Kasumi-1 (cell line): ENCODE data around the gene PIANP.

Experiments used
- DNase-seq, 2 experiments: peaks; one replicate each; lab custom pipeline; 2025; lab: John Stamatoyannopoulos, UW

The PIANP gene

GRCh38 chr12:6672143-6672542, 28.5 kb downstream of the PIANP start:
- no peak for DNase-seq

GRCh38 chr12:6667559-6668210, 32.9 kb downstream of the PIANP start:
- DNase-seq = no peak

GRCh38 chr12:6666211-6666610, 34.4 kb downstream of the PIANP start:
- no peak for DNase-seq

GRCh38 chr12:6664902-6665301, 35.7 kb downstream of the PIANP start:
- DNase-seq = no peak

- DNase-seq = peak; percentile 94 to 95
These were observed 37.5 kb downstream of the PIANP start, which contains the start of gene ING4 for GRCh38 chr12:6662906-6663742. Gene ING4 (minus strand): TSS chr12:6663119. CDS start chr12:6663101, 18 bp downstream.

GRCh38 chr12:6662602-6662905, 38.1 kb downstream of the PIANP start:
- DNase-seq = no peak

- no peak for DNase-seq
These were observed 46.6 kb downstream of the PIANP start for GRCh38 chr12:6653987-6654386.

GRCh38 chr12:6653342-6653741, 47.3 kb downstream of the PIANP start:
- no peak for DNase-seq

GRCh38 chr12:6652391-6652790, 48.2 kb downstream of the PIANP start:
- DNase-seq = no peak

GRCh38 chr12:6650832-6651231, 49.8 kb downstream of the PIANP start:
- no peak for DNase-seq

- DNase-seq = no peak
These were observed 53.5 kb downstream of the PIANP start, which contains the start of gene ACRBP for GRCh38 chr12:6647083-6647604. Gene ACRBP (minus strand): TSS chr12:6647432. CDS start chr12:6647366, 66 bp downstream.

- DNase-seq = no peak
These were observed 54.1 kb downstream of the PIANP start for GRCh38 chr12:6646276-6647082.

GRCh38 chr12:6644903-6645302, 55.7 kb downstream of the PIANP start:
- no peak for DNase-seq

GRCh38 chr12:6644257-6644596, 56.4 kb downstream of the PIANP start:
- DNase-seq = peak; percentile 42 to 53
